ENCODE results near the gene NEK9.
"Not testable (repeated sequence)": the region's sequence is repeated elsewhere in the genome, so short reads cannot be mapped to it uniquely, and the experiment has no call there.

Gene NEK9

DNA sequence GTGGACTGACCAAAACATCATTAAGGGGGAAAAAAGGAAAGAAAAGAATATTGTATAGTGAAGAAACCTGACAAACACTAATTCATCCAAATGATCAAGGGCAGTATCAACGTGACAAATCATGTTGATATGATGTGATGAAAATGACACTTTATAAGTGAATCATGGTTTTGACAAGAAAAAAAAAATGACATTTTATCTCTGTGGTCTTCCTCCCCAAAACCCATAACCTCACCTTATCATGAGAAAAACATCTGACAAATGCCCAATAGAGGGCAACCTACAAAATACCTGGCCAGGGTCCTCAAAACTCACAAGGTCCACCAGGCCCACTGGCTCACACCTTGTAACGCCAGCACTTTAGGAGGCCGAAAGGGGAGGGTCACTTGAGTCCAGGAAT lies 35.8 kb upstream of the NEK9 start:
- no peak overlapping the region for H3K4me3 ChIP-seq (ENCODE audit: extremely low read depth, insufficient read depth, low read length, poor library complexity, severe bottlenecking)
- H3K4me1 ChIP-seq (ENCODE audit: control insufficient read depth, insufficient read depth, low read length, poor library complexity, severe bottlenecking): peaks cover 3% of the 10 kb centered on the region
- H3K9me3 ChIP-seq (ENCODE audit: control insufficient read depth, low read length): no peaks in the 10 kb centered on the region
- no CpG with 5 or more reads among the region's 3 CpGs for WGBS, 2 experiments (ENCODE audit: insufficient coverage in 2 of 2)
- H3K36me3 ChIP-seq (ENCODE audit: control insufficient read depth, insufficient read depth, low read length): peaks cover 25% of the 10 kb centered on the region
- no peak overlapping the region for H3K27ac ChIP-seq (ENCODE audit: low read depth, low read length, severe bottlenecking)

DNA sequence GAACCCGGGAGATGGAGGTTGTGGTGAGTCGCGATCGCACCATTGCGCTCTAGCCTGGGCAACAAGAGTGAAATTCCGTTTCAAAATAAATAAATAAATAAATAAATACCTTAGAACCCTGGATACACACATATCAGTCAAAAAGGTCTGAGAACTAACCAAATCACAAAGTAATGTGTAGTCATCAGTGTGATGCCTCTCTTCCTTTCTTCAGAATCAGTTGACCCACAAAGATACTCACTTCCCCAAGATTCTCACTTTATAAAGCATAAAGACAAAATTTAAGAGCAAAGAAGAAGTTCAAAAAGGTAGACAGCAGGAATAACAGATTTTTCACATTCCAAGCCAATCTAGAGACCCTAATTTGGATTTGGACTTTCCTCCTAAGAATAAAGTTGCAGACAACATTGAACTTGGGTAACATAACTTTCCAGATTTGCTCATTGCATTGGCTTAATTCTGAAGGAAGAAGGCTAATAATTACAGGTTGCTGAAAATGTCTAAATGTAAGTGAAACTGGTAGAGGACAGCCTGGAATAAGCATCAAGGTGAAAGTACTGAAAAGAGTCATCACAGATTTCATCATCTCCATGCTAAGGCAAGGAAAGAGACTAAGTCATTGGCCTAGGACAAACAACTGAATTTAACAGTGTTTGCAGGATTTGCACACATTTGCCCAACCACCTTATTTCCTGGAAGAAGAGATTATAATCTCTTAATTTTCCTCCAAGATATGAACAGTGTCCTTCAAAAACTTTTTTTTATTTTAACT lies 32.2 kb upstream of the NEK9 start:
- WGBS, 2 experiments (ENCODE audit: insufficient coverage in 2 of 2): 100% methylated on average over 4 of the region's 6 CpGs; no CpG with 5 or more reads in 1 of the 2 experiments
- no peak overlapping the region for H3K4me3 ChIP-seq (ENCODE audit: extremely low read depth, insufficient read depth, low read length, poor library complexity, severe bottlenecking)
- H3K9me3 ChIP-seq (ENCODE audit: control insufficient read depth, low read length): no peaks in the 10 kb centered on the region
- H3K36me3 ChIP-seq (ENCODE audit: control insufficient read depth, insufficient read depth, low read length): peaks cover 28% of the 10 kb centered on the region
- no peaks in the 10 kb centered on the region for H3K4me1 ChIP-seq (ENCODE audit: control insufficient read depth, insufficient read depth, low read length, poor library complexity, severe bottlenecking)
- H3K27ac ChIP-seq (ENCODE audit: low read depth, low read length, severe bottlenecking): no peak overlapping the region

DNA sequence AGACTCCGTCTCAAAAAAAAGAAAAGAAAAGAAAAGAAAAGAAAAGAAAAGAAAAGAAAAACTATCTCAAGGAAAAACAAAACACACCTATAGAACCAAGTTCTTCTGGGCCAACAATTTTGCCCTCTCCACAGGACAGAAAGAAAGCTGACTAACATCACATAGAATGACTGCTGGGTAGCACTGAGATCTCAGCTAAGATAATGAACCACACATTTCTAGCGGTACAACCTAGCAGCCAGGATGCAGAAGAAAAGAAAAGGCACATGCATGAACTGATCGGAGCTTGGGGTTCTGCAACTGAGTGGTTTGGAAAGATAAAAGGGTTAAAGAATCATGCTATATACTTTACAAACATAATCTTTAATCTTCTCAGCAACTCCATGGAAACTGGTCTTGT lies 30.1 kb upstream of the NEK9 start:
- no CpG with 5 or more reads among the region's 3 CpGs for WGBS, 2 experiments (ENCODE audit: insufficient coverage in 2 of 2)
- Histone ChIP-seq H3K9me3 (ENCODE audit: control insufficient read depth, low read length) (no peaks in the 10 kb centered on the region), H3K27ac (ENCODE audit: low read depth, low read length, severe bottlenecking) (no peak overlapping the region), H3K36me3 (ENCODE audit: control insufficient read depth, insufficient read depth, low read length) (peaks cover 27% of the 10 kb centered on the region), H3K4me1 (ENCODE audit: control insufficient read depth, insufficient read depth, low read length, poor library complexity, severe bottlenecking) (no peaks in the 10 kb centered on the region), H3K4me3 (ENCODE audit: extremely low read depth, insufficient read depth, low read length, poor library complexity, severe bottlenecking) (no peak overlapping the region)

DNA sequence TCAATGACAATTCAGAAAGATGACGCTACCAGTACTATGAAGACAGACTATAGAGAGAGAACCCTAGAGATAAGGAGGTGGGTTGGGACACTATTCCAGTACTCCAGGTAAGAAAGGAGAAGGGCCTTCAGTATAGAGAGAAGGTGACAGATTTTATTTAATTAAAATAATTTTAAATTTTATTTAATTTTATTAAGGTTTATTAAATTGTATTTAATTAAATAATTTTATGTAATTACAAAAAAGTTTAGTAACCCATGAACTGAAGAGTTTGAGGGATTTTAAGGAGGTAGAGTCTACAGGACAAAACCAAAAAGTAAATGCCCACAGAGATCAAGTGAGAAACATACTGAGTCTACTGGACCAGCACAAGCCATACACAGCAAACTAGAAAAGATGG lies 29.3 kb upstream of the NEK9 start:
- no peaks in the 10 kb centered on the region for H3K4me1 ChIP-seq (ENCODE audit: control insufficient read depth, insufficient read depth, low read length, poor library complexity, severe bottlenecking)
- H3K9me3 ChIP-seq (ENCODE audit: control insufficient read depth, low read length): no peaks in the 10 kb centered on the region
- H3K4me3 ChIP-seq (ENCODE audit: extremely low read depth, insufficient read depth, low read length, poor library complexity, severe bottlenecking): no peak overlapping the region
- 100% methylated on average over 1 of the region's 1 CpG for WGBS, 2 experiments (ENCODE audit: insufficient coverage in 2 of 2)
- peaks cover 30% of the 10 kb centered on the region for H3K36me3 ChIP-seq (ENCODE audit: control insufficient read depth, insufficient read depth, low read length)
- H3K27ac ChIP-seq (ENCODE audit: low read depth, low read length, severe bottlenecking): no peak overlapping the region

DNA sequence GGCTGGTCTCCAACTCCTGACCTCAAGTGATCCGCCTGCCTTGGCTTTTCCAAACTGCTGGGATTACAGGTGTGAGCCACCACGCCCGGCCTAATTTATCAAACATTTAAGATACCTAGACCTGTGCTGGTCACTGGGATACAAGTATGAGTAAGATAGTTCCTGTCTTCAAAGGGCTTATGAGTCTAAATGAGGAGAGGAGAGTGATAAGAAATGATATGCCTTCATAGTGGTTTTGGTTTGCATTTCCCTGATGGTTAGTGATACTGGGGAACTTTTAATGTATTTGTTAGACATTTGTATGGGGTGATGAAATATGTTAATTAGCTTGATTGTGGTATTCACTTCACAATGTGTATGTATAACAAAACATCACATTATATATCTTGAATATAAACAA lies 28.3 kb upstream of the NEK9 start:
- Histone ChIP-seq H3K9me3 (ENCODE audit: control insufficient read depth, low read length) (no peaks in the 10 kb centered on the region), H3K4me1 (ENCODE audit: control insufficient read depth, insufficient read depth, low read length, poor library complexity, severe bottlenecking) (no peaks in the 10 kb centered on the region), H3K4me3 (ENCODE audit: extremely low read depth, insufficient read depth, low read length, poor library complexity, severe bottlenecking) (no peak overlapping the region), H3K36me3 (ENCODE audit: control insufficient read depth, insufficient read depth, low read length) (peaks cover 35% of the 10 kb centered on the region), H3K27ac (ENCODE audit: low read depth, low read length, severe bottlenecking) (no peak overlapping the region)
- WGBS, 2 experiments (ENCODE audit: insufficient coverage in 2 of 2): 86% methylated on average over 1 of the region's 3 CpGs; no CpG with 5 or more reads in 1 of the 2 experiments

DNA sequence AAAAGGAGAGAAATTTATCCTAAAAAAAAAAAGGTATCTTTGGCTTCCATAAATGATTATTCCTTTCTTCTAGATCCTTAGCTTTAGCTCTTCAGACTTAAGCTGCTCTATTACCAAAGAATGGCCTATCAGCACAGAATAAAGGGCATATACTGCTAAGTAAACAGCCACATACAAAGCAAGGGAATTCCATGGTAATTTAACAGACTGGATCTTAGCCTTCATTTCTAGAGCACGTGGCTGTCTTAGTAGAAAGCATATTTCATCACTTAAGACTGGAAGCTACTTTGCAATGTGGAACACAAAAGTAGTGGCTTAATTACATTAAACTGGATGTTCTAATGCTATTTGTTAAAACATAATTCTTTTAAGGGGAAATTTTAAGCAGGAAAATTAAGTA lies 26.4 kb upstream of the NEK9 start:
- H3K36me3 ChIP-seq (ENCODE audit: control insufficient read depth, insufficient read depth, low read length): peaks cover 37% of the 10 kb centered on the region
- no peak overlapping the region for H3K27ac ChIP-seq (ENCODE audit: low read depth, low read length, severe bottlenecking)
- H3K4me1 ChIP-seq (ENCODE audit: control insufficient read depth, insufficient read depth, low read length, poor library complexity, severe bottlenecking): peaks cover 8% of the 10 kb centered on the region
- WGBS, 2 experiments (ENCODE audit: insufficient coverage in 2 of 2): 83 to 100% methylated on average over 1 of the region's 1 CpG
- no peaks in the 10 kb centered on the region for H3K9me3 ChIP-seq (ENCODE audit: control insufficient read depth, low read length)
- no peak overlapping the region for H3K4me3 ChIP-seq (ENCODE audit: extremely low read depth, insufficient read depth, low read length, poor library complexity, severe bottlenecking)

DNA sequence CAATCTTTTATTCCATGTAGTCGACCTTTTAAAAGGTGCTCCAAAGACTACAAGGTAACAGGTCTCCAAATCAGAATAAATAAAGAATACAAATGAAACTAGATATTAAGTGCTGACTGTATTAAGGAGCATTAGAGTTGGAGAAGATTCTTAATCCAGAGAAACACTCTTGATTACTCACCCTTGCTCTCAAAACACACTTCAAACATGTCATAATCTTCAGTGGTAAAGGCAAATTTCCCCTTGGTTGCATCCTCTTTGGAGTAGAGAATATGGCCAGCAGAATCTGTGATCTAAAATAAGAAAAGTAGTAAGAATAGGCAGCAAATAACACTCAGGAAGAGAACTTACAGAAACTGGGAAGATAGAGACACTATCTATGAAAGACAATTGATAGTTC lies 25.0 kb upstream of the NEK9 start:
- Histone ChIP-seq H3K36me3 (ENCODE audit: control insufficient read depth, insufficient read depth, low read length) (peaks cover 37% of the 10 kb centered on the region), H3K4me3 (ENCODE audit: extremely low read depth, insufficient read depth, low read length, poor library complexity, severe bottlenecking) (no peak overlapping the region), H3K27ac (ENCODE audit: low read depth, low read length, severe bottlenecking) (no peak overlapping the region), H3K9me3 (ENCODE audit: control insufficient read depth, low read length) (no peaks in the 10 kb centered on the region), H3K4me1 (ENCODE audit: control insufficient read depth, insufficient read depth, low read length, poor library complexity, severe bottlenecking) (peaks cover 18% of the 10 kb centered on the region)
- WGBS, 2 experiments (ENCODE audit: insufficient coverage in 2 of 2): 80% methylated on average over 1 of the region's 1 CpG; no CpG with 5 or more reads in 1 of the 2 experiments

DNA sequence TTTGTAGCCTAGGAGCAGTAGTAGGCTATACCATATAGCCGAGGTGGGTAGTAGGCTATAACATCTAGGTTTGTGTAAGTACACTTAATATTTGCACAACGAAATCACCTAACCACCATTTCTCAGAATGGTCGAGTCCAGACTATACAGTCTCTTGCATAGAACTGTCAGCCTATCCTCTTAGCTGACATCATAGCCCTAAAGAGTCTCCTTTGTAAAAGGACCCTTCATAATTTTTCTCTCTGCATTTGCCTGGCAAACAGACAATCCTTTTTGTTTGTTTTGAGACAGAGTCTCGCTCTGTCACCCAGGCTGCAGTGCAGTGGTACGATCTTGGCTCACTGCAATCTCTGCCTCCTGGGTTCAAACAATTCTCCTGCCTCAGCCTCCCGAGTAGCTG lies 23.8 kb upstream of the NEK9 start:
- peaks cover 38% of the 10 kb centered on the region for H3K36me3 ChIP-seq (ENCODE audit: control insufficient read depth, insufficient read depth, low read length)
- H3K4me3 ChIP-seq (ENCODE audit: extremely low read depth, insufficient read depth, low read length, poor library complexity, severe bottlenecking); H3K9me3 ChIP-seq (ENCODE audit: control insufficient read depth, low read length); H3K27ac ChIP-seq (ENCODE audit: low read depth, low read length, severe bottlenecking): not testable (repeated sequence)
- 81 to 89% methylated on average over 4 to 5 of the region's 6 CpGs for WGBS, 2 experiments (ENCODE audit: insufficient coverage in 2 of 2)
- peaks cover 28% of the 10 kb centered on the region for H3K4me1 ChIP-seq (ENCODE audit: control insufficient read depth, insufficient read depth, low read length, poor library complexity, severe bottlenecking)

DNA sequence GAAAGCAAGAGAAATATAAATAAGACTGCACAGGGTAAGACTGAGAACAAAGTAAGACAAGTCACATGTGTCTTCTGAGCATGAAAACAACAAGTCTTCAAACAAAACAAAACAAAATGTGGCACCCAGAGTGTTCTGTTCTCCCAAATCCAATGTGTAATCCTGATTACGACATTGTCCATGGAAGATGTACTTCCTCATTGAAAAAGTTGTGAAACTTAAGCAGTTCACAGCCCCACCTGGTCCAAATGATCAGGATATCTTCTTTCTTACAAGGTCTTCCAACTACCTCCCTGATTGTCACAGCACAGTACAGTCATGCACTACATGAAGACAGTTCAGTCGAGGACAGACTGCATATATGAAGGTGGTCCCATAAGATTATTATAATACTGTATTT lies 23.3 kb upstream of the NEK9 start:
- no peaks in the 10 kb centered on the region for H3K9me3 ChIP-seq (ENCODE audit: control insufficient read depth, low read length)
- H3K4me1 ChIP-seq (ENCODE audit: control insufficient read depth, insufficient read depth, low read length, poor library complexity, severe bottlenecking): peaks cover 28% of the 10 kb centered on the region
- 100% methylated on average over 1 of the region's 2 CpGs for WGBS, 2 experiments (ENCODE audit: insufficient coverage in 2 of 2)
- H3K4me3 ChIP-seq (ENCODE audit: extremely low read depth, insufficient read depth, low read length, poor library complexity, severe bottlenecking): no peak overlapping the region
- H3K36me3 ChIP-seq (ENCODE audit: control insufficient read depth, insufficient read depth, low read length): peaks cover 40% of the 10 kb centered on the region
- no peak overlapping the region for H3K27ac ChIP-seq (ENCODE audit: low read depth, low read length, severe bottlenecking)

DNA sequence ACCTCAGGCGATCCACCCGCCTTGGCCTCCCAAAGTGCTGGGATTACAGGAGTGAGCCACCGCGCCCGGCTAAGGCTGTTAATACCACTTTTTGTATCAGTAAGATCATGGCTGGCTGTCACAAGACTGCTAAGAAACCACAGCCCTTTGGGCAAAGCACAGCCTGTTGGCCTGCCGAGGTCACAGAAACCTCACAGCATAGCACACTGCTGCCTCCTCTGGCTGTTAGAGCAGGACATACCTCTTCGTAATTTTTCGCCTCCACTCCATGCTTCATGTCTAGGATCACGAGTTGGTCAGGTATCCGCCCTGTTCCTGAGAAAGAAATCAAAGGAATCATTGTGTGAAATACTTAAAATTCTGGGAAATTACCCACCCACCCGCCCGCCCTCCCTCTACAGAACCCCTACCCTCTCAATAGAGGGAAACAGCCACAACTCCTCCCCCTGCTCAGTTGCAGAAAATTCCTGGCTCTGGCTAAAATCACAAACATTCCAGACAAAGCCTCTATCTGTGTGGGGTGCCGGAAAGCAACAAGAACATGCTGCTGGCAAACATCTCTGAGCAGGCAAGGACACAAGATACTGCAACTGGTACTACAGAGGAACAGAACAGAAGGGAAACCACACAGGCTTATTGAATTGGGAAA lies 20.7 kb upstream of the NEK9 start:
- H3K9me3 ChIP-seq (ENCODE audit: control insufficient read depth, low read length): no peaks in the 10 kb centered on the region
- 47 to 56% methylated on average over 7 to 8 of the region's 13 CpGs for WGBS, 2 experiments (ENCODE audit: insufficient coverage in 2 of 2)
- H3K36me3 ChIP-seq (ENCODE audit: control insufficient read depth, insufficient read depth, low read length): peaks cover 58% of the 10 kb centered on the region
- no peak overlapping the region for H3K4me3 ChIP-seq (ENCODE audit: extremely low read depth, insufficient read depth, low read length, poor library complexity, severe bottlenecking)
- peaks cover 33% of the 10 kb centered on the region for H3K4me1 ChIP-seq (ENCODE audit: control insufficient read depth, insufficient read depth, low read length, poor library complexity, severe bottlenecking)
- H3K27ac ChIP-seq (ENCODE audit: low read depth, low read length, severe bottlenecking): peak overlapping the region; percentile 95

DNA sequence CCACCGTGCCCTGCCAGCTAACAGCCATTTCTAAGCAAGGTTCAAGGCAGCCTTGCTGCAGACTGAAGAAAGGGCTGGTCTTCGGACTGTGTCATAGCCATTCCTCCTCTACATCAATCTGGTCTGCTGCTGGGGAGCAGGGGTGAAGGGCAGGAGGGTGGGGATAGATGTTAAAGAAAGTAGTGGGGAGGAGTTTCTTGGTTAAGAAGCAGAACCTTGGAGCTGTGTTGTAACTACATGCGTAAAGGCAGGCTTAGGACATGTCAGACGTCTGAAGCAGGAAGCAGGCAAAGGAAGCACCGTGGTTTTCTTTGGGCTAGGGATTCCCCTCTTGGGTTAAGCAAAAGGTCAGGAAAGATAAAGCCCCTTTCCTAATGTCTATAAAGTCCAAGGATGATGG lies 18.1 kb upstream of the NEK9 start:
- peaks cover 43% of the 10 kb centered on the region for H3K36me3 ChIP-seq (ENCODE audit: control insufficient read depth, insufficient read depth, low read length)
- H3K27ac ChIP-seq (ENCODE audit: low read depth, low read length, severe bottlenecking): no peak overlapping the region
- peaks cover 33% of the 10 kb centered on the region for H3K4me1 ChIP-seq (ENCODE audit: control insufficient read depth, insufficient read depth, low read length, poor library complexity, severe bottlenecking)
- no peaks in the 10 kb centered on the region for H3K9me3 ChIP-seq (ENCODE audit: control insufficient read depth, low read length)
- H3K4me3 ChIP-seq (ENCODE audit: extremely low read depth, insufficient read depth, low read length, poor library complexity, severe bottlenecking): no peak overlapping the region
- WGBS, 2 experiments (ENCODE audit: insufficient coverage in 2 of 2): 83 to 100% methylated on average over 4 of the region's 5 CpGs

Measured in mesodermal cell (in vitro differentiated cells).